ENCODE measurements around the gene LMOD3.

Gene LMOD3

GRCh38 chr3:69094467-69095205 lies 27.8 kb downstream of the LMOD3 start:
- H3K9me3 ChIP-seq (ENCODE audit: control insufficient read depth, low read length): no peaks in the 10 kb centered on the region
- no peaks in the 10 kb centered on the region for H3K36me3 ChIP-seq (ENCODE audit: control insufficient read depth, insufficient read depth, low read length)
- no peak for TF ChIP-seq CTCF (IDR thresholded peaks at IDR 0.05)
- no peak overlapping the region for H3K4me3 ChIP-seq (ENCODE audit: low read depth, low read length)
- H3K27me3 ChIP-seq (ENCODE audit: control insufficient read depth, insufficient read depth, low read length): no peaks in the 10 kb centered on the region
- no peak overlapping the region for H3K4me2 ChIP-seq (ENCODE audit: low read length)
- no peak overlapping the region for H3K9ac ChIP-seq
- H3K79me2 ChIP-seq: peaks cover 42% of the 10 kb centered on the region
- H2AFZ ChIP-seq: no peak overlapping the region
- H3K27ac ChIP-seq: no peak overlapping the region
- H3K4me1 ChIP-seq: peaks cover 28% of the 10 kb centered on the region

GRCh38 chr3:69092030-69092516 lies 30.3 kb downstream of the LMOD3 start:
- H3K27me3 ChIP-seq (ENCODE audit: control insufficient read depth, insufficient read depth, low read length): no peaks in the 10 kb centered on the region
- H3K79me2 ChIP-seq: peaks cover 38% of the 10 kb centered on the region
- H3K4me1 ChIP-seq: peaks cover 40% of the 10 kb centered on the region
- no peak overlapping the region for H3K9ac ChIP-seq
- H3K27ac ChIP-seq: peak overlapping the region; percentile 66
- H3K36me3 ChIP-seq (ENCODE audit: control insufficient read depth, insufficient read depth, low read length): no peaks in the 10 kb centered on the region
- H3K4me3 ChIP-seq (ENCODE audit: low read depth, low read length): no peak overlapping the region
- peak overlapping the region; percentile 7 for H3K4me2 ChIP-seq (ENCODE audit: low read length)
- no peaks in the 10 kb centered on the region for H3K9me3 ChIP-seq (ENCODE audit: control insufficient read depth, low read length)
- TF ChIP-seq CTCF (IDR thresholded peaks at IDR 0.05): no peak
- no peak overlapping the region for H2AFZ ChIP-seq

- peaks cover 37% of the 10 kb centered on the region for H3K79me2 ChIP-seq
- H3K4me1 ChIP-seq: peaks cover 42% of the 10 kb centered on the region
- H3K27ac ChIP-seq: peak overlapping the region; percentile 66
- no peaks in the 10 kb centered on the region for H3K9me3 ChIP-seq (ENCODE audit: control insufficient read depth, low read length)
- no peak for TF ChIP-seq CTCF (IDR thresholded peaks at IDR 0.05)
- H3K4me2 ChIP-seq (ENCODE audit: low read length): peak overlapping the region; percentile 7
- H3K36me3 ChIP-seq (ENCODE audit: control insufficient read depth, insufficient read depth, low read length): no peaks in the 10 kb centered on the region
- no peak overlapping the region for H3K4me3 ChIP-seq (ENCODE audit: low read depth, low read length)
- H3K9ac ChIP-seq: no peak overlapping the region
- no peaks in the 10 kb centered on the region for H3K27me3 ChIP-seq (ENCODE audit: control insufficient read depth, insufficient read depth, low read length)
- H2AFZ ChIP-seq: no peak overlapping the region
Measured at GRCh38 chr3:69091389-69092029, 30.9 kb downstream of the LMOD3 start.

- peaks cover 37% of the 10 kb centered on the region for H3K4me1 ChIP-seq
- no peak overlapping the region for H3K9ac ChIP-seq
- peak overlapping the region; percentile 6 for H3K27ac ChIP-seq
- H3K79me2 ChIP-seq: peaks cover 46% of the 10 kb centered on the region
- no peaks in the 10 kb centered on the region for H3K9me3 ChIP-seq (ENCODE audit: control insufficient read depth, low read length)
- TF ChIP-seq CTCF (IDR thresholded peaks at IDR 0.05): no peak
- H2AFZ ChIP-seq: no peak overlapping the region
- no peaks in the 10 kb centered on the region for H3K36me3 ChIP-seq (ENCODE audit: control insufficient read depth, insufficient read depth, low read length)
- H3K4me2 ChIP-seq (ENCODE audit: low read length): no peak overlapping the region
- H3K27me3 ChIP-seq (ENCODE audit: control insufficient read depth, insufficient read depth, low read length): no peaks in the 10 kb centered on the region
- H3K4me3 ChIP-seq (ENCODE audit: low read depth, low read length): no peak overlapping the region
Measured at GRCh38 chr3:69090021-69090420, 32.4 kb downstream of the LMOD3 start.
